GM23338 (cell line): Measurements from ENCODE around the gene FYTTD1. TPM values are rescaled to one million over a fixed set of nuclear protein-coding genes. Genes with fewer than 3 reads are reported as not detected.

ENCODE experiments used
- ATAC-seq: fragments of 200-7000 bp; cut with Tn5 transposase; 3 replicates; pipeline ENCODE4 v1.9.1; 2020
- DNase-seq: peaks from one replicate; pipeline ENCODE4 v3.0.0-alpha.2; 2015; ENCODE audit warnings: low spot score
- H2AFZ ChIP-seq: fragments of 200-600 bp; sonication (generic); 2 replicates; pipeline ENCODE4 v1.8.0; 2016; ENCODE audit warnings: antibody characterized with exemption, mild to moderate bottlenecking, moderate library complexity
- H3F3A ChIP-seq: fragments of 200-600 bp; sonication (generic); replicated peaks from 2 replicates; pipeline ENCODE4 v1.8.0; 2017; ENCODE audit warnings: antibody characterized with exemption, mixed run types, low read depth
- H3K27ac ChIP-seq: fragments of 200-600 bp; sonication (generic); 2 replicates; pipeline ENCODE4 v1.6.1; 2016; ENCODE audit warnings: low read depth
- H3K27me3 ChIP-seq: fragments of 200-600 bp; sonication (generic); 2 replicates; pipeline ENCODE4 v1.8.0; 2016; ENCODE audit warnings: mild to moderate bottlenecking, mixed run types, moderate library complexity; ENCODE audit not compliant: insufficient read depth
- H3K36me3 ChIP-seq: fragments of 200-600 bp; sonication (generic); 2 replicates; pipeline ENCODE4 v1.8.0; 2016; ENCODE audit warnings: mild to moderate bottlenecking; ENCODE audit not compliant: insufficient read depth
- H3K4me1 ChIP-seq: fragments of 200-600 bp; sonication (generic); 2 replicates; pipeline ENCODE4 v1.8.0; 2016; ENCODE audit warnings: mild to moderate bottlenecking, moderate library complexity; ENCODE audit not compliant: insufficient read depth
- H3K4me2 ChIP-seq: fragments of 200-600 bp; sonication (generic); 2 replicates; pipeline ENCODE4 v1.7.1; 2017; ENCODE audit warnings: mixed run types
- H3K4me3 ChIP-seq: fragments of 200-600 bp; sonication (generic); 2 replicates; pipeline ENCODE4 v1.6.1; 2016; ENCODE audit warnings: mixed run types
- H3K79me2 ChIP-seq: fragments of 200-600 bp; sonication (generic); replicated peaks from 2 replicates; pipeline ENCODE4 v1.8.0; 2017; ENCODE audit warnings: mild to moderate bottlenecking; ENCODE audit not compliant: insufficient read depth
- H3K9me2 ChIP-seq: fragments of 200-600 bp; sonication (generic); 2 replicates; pipeline ENCODE4 v1.8.0; 2017; ENCODE audit not compliant: insufficient read depth
- H4K20me1 ChIP-seq: fragments of 200-600 bp; sonication (generic); replicated peaks from 2 replicates; pipeline ENCODE4 v1.8.0; 2017; ENCODE audit warnings: mild to moderate bottlenecking; ENCODE audit not compliant: insufficient read depth
- H3K27ac Mint-ChIP-seq: 2 replicates; pipeline ENCODE4 v1.8.0; 2020; ENCODE audit warnings: inconsistent platforms, mild to moderate bottlenecking, moderate library complexity, mixed read lengths
- H3K27me3 Mint-ChIP-seq: 3 replicates; pipeline ENCODE4 v1.8.0; 2022; ENCODE audit warnings: low read depth, mild to moderate bottlenecking, moderate library complexity, mixed read lengths, inconsistent platforms; ENCODE audit not compliant: insufficient read depth, poor library complexity
- H3K36me3 Mint-ChIP-seq: 3 replicates; pipeline ENCODE4 v1.8.0; 2021; ENCODE audit warnings: low read depth, mild to moderate bottlenecking, inconsistent platforms, moderate library complexity, mixed read lengths
- H3K4me1 Mint-ChIP-seq: 3 replicates; pipeline ENCODE4 v1.8.0; 2020; ENCODE audit warnings: mild to moderate bottlenecking, inconsistent platforms, mixed read lengths
- H3K4me3 Mint-ChIP-seq: 3 replicates; pipeline ENCODE4 v1.8.0; 2021; ENCODE audit warnings: moderate library complexity, mild to moderate bottlenecking, inconsistent platforms, mixed read lengths
- H3K9me3 Mint-ChIP-seq: 3 replicates; pipeline ENCODE4 v1.8.0; 2020; ENCODE audit warnings: moderate library complexity, mild to moderate bottlenecking, inconsistent platforms, mixed read lengths
- CREB1 ChIP-seq: fragments of 250-450 bp; sonication (Bioruptor Pico); IDR thresholded peaks from 2 replicates; pipeline ENCODE4 v1.5.0; 2020; ENCODE audit warnings: low read depth, mild to moderate bottlenecking, moderate library complexity
- CTCF ChIP-seq, 2 experiments: fragments of 200-600 bp in 1 of 2; sonication (generic) in 1 of 2; conservative IDR thresholded peaks; 2 replicates each; pipeline versions ENCODE4 v1.5.1 to v1.6.1; 2016 to 2017; ENCODE audit warnings: antibody characterized with exemption in 2 of 2, low read depth in 2 of 2, mild to moderate bottlenecking in 2 of 2, moderate library complexity in 1 of 2
- ETS1 ChIP-seq: IDR thresholded peaks from 2 replicates; pipeline ENCODE4 v1.6.1; 2016; ENCODE audit warnings: antibody characterized with exemption
- EZH2 ChIP-seq: fragments of 200-600 bp; sonication (generic); IDR thresholded peaks from one replicate; pipeline ENCODE4 v1.8.0; 2017; ENCODE audit warnings: antibody characterized with exemption, mild to moderate bottlenecking, low read depth; ENCODE audit not compliant: unreplicated experiment
- EZH2phosphoT487 ChIP-seq: fragments of 200-600 bp; sonication (generic); IDR thresholded peaks from one replicate; pipeline ENCODE4 v1.8.1; 2018; ENCODE audit warnings: antibody characterized with exemption; ENCODE audit not compliant: unreplicated experiment
- JUNB ChIP-seq: IDR thresholded peaks from one replicate; pipeline ENCODE4 v1.6.1; 2016; ENCODE audit warnings: antibody characterized with exemption; ENCODE audit not compliant: unreplicated experiment
- NANOG ChIP-seq: IDR thresholded peaks from 2 replicates; pipeline ENCODE4 v1.6.1; 2016; ENCODE audit warnings: antibody characterized with exemption, borderline replicate concordance
- POLR2AphosphoS5 ChIP-seq: IDR thresholded peaks from 2 replicates; pipeline ENCODE4 v1.6.1; 2016; ENCODE audit warnings: antibody characterized with exemption, low read depth
- REST ChIP-seq: IDR thresholded peaks from one replicate; pipeline ENCODE4 v1.6.1; 2018; ENCODE audit warnings: antibody characterized with exemption; ENCODE audit not compliant: unreplicated experiment
- STAT1 ChIP-seq: IDR thresholded peaks from one replicate; pipeline ENCODE4 v1.6.1; 2016; ENCODE audit warnings: antibody characterized with exemption; ENCODE audit not compliant: unreplicated experiment
- ZNF114 ChIP-seq: fragments of 250-450 bp; sonication (Bioruptor Pico); IDR thresholded peaks from 2 replicates; pipeline ENCODE4 v1.5.0; 2020; ENCODE audit warnings: mild to moderate bottlenecking, moderate library complexity
- ZNF331 ChIP-seq: fragments of 250-450 bp; sonication (Bioruptor Pico); IDR thresholded peaks from 2 replicates; pipeline ENCODE4 v1.5.0; 2020; ENCODE audit warnings: low read depth, mild to moderate bottlenecking, moderate library complexity
- ZNF462 ChIP-seq: fragments of 250-450 bp; sonication (Bioruptor Pico); IDR thresholded peaks from 2 replicates; pipeline ENCODE4 v1.5.0; 2020; ENCODE audit warnings: mild to moderate bottlenecking, moderate library complexity
- polyA plus RNA-seq: library from polyadenylated mRNA; unstranded; fragments of >200 nt; fragmentation: Nextera tagmentation; extraction: Ambion mirVana; gene quantifications from 2 replicates; pipeline ENCODE4 v1.2.1, GENCODE V29; 2016
- total RNA-seq: library from RNA; depleted of rRNA; stranded (reverse); fragments of >200 nt; shearing (Covaris generic); gene quantifications from 2 replicates; pipeline ENCODE4 v1.2.3, GENCODE V29; 2014

FYTTD1 gene
- total and polyA plus RNA-seq, 2 experiments from 2014 or later, result 13.7 to 14.8 TPM

- Histone ChIP-seq H4K20me1 (no peaks in the 10 kb centered on the region), H3K79me2 (no peaks in the 10 kb centered on the region), H3F3A (no peaks in the 10 kb centered on the region), H3K27ac (no peak overlapping the region), H3K4me3 (no peak overlapping the region), H3K4me1 (no peaks in the 10 kb centered on the region), H3K27me3 (no peaks in the 10 kb centered on the region), H3K4me2 (no peak overlapping the region), H3K9me2 (no peaks in the 10 kb centered on the region), H2AFZ (no peak overlapping the region), H3K36me3 (peaks cover 6% of the 10 kb centered on the region; the same call in 1 of the 2 replicates)
- ATAC-seq (no peak), DNase-seq (no peak)
- Mint-ChIP-seq H3K36me3 (peaks cover 51% of the 10 kb centered on the region), H3K4me1 (no peaks in the 10 kb centered on the region; the same call in 2 of the 3 replicates), H3K27me3 (no peaks in the 10 kb centered on the region), H3K4me3 (no peak overlapping the region), H3K27ac (no peak overlapping the region), H3K9me3 (no peaks in the 10 kb centered on the region)
- no peak for TF ChIP-seq STAT1
- no peak for TF ChIP-seq EZH2
- no peak for TF ChIP-seq EZH2phosphoT487
- no peak for TF ChIP-seq NANOG
- no peak for TF ChIP-seq JUNB
- TF ChIP-seq ZNF114 (CRISPR knock-in tag), result no peak
- TF ChIP-seq CTCF (conservative IDR thresholded peaks at IDR 0.05; ENCODE audit: low read depth in 2 of 2), result no peak
- no peak for TF ChIP-seq POLR2AphosphoS5
- no peak for TF ChIP-seq CREB1 (CRISPR knock-in tag)
- TF ChIP-seq ETS1, result no peak
- no peak for TF ChIP-seq ZNF331
- no peak for TF ChIP-seq ZNF462 (CRISPR knock-in tag)
- TF ChIP-seq REST, result no peak
These were observed 25.6 kb downstream of the FYTTD1 start for GRCh38 chr3:197775317-197775716.
